ENCODE data around the gene C21orf91.

GRCh38 chr21:17796503-17796902 lies 22.7 kb downstream of the C21orf91 start:
- no peak for TF ChIP-seq CTCF (IDR thresholded peaks at IDR 0.05; ENCODE audit: extremely low read depth in 1 of 2, insufficient read depth in 1 of 2, low read depth in 1 of 2, low read length in 2 of 2)
- no peak for TF ChIP-seq POLR2AphosphoS5 (IDR thresholded peaks at IDR 0.05; ENCODE audit: insufficient read depth, low read depth, low read length)
- TF ChIP-seq, protein P1, sequence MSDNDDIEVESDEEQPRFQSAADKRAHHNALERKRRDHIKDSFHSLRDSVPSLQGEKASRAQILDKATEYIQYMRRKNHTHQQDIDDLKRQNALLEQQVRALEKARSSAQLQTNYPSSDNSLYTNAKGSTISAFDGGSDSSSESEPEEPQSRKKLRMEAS (IDR thresholded peaks at IDR 0.05; ENCODE audit: insufficient read depth, insufficient read length): no peak
- no peak for TF ChIP-seq EZH2 (IDR thresholded peaks at IDR 0.05; ENCODE audit: borderline replicate concordance, low read depth, low read length, severe bottlenecking)
- TF ChIP-seq POLR2A (IDR thresholded peaks at IDR 0.05; ENCODE audit: low read depth, low read length): no peak
- TF ChIP-seq JUN (IDR thresholded peaks at IDR 0.05; ENCODE audit: borderline replicate concordance, insufficient read depth, insufficient read length, low read depth): no peak
- TF ChIP-seq GATA2 (IDR thresholded peaks at IDR 0.05; ENCODE audit: insufficient read depth, insufficient read length, low read depth, low read length): no peak
